OCI-LY7 (cell line): Measurements from ENCODE around the gene MAP4K5.

Experiments used
- EZH2phosphoT487 ChIP-seq: fragments of 200-600 bp; sonication (generic); IDR thresholded peaks from 2 replicates; pipeline ENCODE4 v1.6.1; 2018; ENCODE audit warnings: low read depth, borderline replicate concordance, mild to moderate bottlenecking, mixed run types, antibody characterized with exemption, low read length, moderate library complexity, mixed read lengths
- TF ChIP-seq, protein P1 (sequence below): fragments of 200-600 bp; sonication (generic); conservative IDR thresholded peaks from 2 replicates; pipeline ENCODE4 v1.5.1; 2014; ENCODE audit warnings: mild to moderate bottlenecking, antibody characterized with exemption, low read length, moderate library complexity, mixed read lengths

DNA sequence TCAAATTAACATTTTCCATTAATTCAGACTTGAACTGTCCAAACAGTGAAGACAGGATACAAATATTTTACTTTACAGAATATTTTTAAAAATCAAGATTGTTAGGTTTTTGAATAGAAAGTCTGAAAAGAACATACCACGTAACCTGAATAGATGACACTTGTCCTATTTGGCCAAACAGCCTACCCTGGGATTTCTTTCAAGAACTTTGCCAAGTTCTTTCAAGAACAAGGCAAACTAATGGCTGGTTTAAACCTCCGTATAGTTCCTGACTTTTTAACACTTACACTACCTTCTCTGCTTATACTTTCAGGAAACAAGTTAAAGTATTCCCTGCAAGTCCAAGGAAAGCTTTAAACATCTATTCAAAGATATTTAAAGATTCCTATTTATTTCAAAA, 35.0 kb downstream of the MAP4K5 start:
- TF ChIP-seq, protein P1, sequence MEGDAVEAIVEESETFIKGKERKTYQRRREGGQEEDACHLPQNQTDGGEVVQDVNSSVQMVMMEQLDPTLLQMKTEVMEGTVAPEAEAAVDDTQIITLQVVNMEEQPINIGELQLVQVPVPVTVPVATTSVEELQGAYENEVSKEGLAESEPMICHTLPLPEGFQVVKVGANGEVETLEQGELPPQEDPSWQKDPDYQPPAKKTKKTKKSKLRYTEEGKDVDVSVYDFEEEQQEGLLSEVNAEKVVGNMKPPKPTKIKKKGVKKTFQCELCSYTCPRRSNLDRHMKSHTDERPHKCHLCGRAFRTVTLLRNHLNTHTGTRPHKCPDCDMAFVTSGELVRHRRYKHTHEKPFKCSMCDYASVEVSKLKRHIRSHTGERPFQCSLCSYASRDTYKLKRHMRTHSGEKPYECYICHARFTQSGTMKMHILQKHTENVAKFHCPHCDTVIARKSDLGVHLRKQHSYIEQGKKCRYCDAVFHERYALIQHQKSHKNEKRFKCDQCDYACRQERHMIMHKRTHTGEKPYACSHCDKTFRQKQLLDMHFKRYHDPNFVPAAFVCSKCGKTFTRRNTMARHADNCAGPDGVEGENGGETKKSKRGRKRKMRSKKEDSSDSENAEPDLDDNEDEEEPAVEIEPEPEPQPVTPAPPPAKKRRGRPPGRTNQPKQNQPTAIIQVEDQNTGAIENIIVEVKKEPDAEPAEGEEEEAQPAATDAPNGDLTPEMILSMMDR, result no peak
- no peak for TF ChIP-seq EZH2phosphoT487
